ENCODE measurements around the gene PTGFRN.

- TF ChIP-seq CTCF (IDR thresholded peaks at IDR 0.05; ENCODE audit: low read length) (no peak), EZH2 (optimal IDR thresholded peaks at IDR 0.05; ENCODE audit: low read depth, low read length) (no peak)
Observed at GRCh38 chr1:116920211-116920610, 10.5 kb downstream of the PTGFRN start.
